ENCODE data around the gene BLMH. TPM values are rescaled to one million over a fixed set of nuclear protein-coding genes. Genes with fewer than 3 reads are reported as not detected.
A peak's percentile ranks its signal among the peaks of the same experiment; 100 is the strongest.

Gene BLMH, protein sequence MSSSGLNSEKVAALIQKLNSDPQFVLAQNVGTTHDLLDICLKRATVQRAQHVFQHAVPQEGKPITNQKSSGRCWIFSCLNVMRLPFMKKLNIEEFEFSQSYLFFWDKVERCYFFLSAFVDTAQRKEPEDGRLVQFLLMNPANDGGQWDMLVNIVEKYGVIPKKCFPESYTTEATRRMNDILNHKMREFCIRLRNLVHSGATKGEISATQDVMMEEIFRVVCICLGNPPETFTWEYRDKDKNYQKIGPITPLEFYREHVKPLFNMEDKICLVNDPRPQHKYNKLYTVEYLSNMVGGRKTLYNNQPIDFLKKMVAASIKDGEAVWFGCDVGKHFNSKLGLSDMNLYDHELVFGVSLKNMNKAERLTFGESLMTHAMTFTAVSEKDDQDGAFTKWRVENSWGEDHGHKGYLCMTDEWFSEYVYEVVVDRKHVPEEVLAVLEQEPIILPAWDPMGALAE
- total RNA-seq, result 10 to 100 TPM; 10.8 to 13.9 TPM

DNA sequence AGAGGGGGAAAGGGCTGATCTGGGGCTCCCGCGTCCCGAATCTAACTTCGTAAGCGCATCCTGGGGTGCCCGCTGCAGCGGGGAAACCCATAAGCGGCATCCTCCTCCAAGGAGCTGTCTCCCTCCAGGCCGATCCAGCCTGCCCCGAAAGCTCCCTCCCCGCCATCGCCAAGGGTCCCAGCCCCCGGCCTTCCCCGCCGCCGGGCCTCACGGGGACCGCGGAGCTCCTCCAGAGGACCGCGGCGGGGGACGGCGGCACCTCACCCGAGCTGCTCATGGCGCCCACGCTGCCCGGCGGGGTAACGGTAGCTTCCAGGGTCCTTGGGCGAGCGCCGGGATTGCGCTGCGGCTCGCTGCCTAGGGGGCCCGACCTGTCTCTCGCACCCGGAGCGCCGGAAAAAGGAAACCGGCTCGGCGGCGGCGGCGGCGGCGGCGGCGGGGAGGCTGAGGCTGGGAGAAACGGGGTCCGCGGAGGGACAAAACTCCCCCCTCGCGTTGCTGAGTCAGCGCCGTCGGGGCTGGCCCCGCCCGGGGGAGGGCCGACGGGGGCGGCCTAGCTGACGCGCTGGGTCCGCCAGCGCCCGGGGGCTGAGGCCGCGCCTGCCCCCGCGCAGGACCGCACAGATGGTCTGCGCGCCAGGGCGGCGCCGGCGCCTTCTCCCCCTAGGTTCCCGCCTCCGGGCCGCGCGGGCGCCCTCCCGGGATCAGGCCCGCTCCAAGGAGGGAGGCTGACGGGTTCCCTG lies at the start of gene BLMH:
Gene BLMH (minus strand): TSS at position 402 of the 743 bp plus-strand sequence. CDS start 125 bp downstream, at position 277.
- peak within 1 kb of the TSS; percentile 71 to 88 for H3K4me3 ChIP-seq

DNA sequence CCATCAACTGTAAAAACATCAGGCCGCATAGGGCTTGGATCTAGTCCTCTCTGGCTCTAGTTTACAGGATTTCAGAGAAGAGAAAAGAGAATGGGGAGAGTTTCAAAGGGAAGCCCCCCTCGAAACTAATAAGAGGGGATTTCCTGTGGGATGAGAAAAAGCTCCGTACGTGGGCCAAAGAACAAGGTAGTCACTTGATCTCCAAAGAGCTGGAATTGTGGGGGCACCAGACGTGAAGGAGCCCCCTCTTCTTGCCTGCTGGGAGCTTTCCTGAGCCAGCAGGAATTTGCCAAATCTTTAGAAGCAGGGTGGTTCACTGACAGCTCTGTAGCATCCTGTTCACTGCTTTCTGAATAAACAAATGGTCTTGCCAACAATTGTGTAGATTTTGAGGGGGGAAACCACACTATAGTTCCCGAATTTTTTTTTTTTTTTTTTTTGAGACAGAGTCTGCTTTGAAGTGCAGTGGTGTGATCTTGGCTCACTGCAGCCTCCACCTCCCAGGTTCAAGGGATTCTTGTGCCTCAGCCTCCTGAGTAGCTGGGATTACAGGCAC lies 49.1 kb upstream of the BLMH start:
- peak overlapping the region; percentile 51 to 57 for H3K27ac ChIP-seq

More for the DNA sequence above, at the start of gene BLMH:
- H3K27ac ChIP-seq, result peak within 1 kb of the TSS; percentile 64 to 75
- peaks cover 24% of the 10 kb centered on the region for H3K36me3 ChIP-seq
- TF ChIP-seq, protein P1, sequence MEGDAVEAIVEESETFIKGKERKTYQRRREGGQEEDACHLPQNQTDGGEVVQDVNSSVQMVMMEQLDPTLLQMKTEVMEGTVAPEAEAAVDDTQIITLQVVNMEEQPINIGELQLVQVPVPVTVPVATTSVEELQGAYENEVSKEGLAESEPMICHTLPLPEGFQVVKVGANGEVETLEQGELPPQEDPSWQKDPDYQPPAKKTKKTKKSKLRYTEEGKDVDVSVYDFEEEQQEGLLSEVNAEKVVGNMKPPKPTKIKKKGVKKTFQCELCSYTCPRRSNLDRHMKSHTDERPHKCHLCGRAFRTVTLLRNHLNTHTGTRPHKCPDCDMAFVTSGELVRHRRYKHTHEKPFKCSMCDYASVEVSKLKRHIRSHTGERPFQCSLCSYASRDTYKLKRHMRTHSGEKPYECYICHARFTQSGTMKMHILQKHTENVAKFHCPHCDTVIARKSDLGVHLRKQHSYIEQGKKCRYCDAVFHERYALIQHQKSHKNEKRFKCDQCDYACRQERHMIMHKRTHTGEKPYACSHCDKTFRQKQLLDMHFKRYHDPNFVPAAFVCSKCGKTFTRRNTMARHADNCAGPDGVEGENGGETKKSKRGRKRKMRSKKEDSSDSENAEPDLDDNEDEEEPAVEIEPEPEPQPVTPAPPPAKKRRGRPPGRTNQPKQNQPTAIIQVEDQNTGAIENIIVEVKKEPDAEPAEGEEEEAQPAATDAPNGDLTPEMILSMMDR (IDR thresholded peaks at IDR 0.05), result no peak
- peak; percentile 70 for DNase-seq (ENCODE audit: low spot score)
- no peaks in the 10 kb centered on the region for H3K9me3 ChIP-seq
- no peaks in the 10 kb centered on the region for H3K27me3 ChIP-seq
- peaks cover 0 to 14% of the 10 kb centered on the region in 2 donors for H3K4me1 ChIP-seq

DNA sequence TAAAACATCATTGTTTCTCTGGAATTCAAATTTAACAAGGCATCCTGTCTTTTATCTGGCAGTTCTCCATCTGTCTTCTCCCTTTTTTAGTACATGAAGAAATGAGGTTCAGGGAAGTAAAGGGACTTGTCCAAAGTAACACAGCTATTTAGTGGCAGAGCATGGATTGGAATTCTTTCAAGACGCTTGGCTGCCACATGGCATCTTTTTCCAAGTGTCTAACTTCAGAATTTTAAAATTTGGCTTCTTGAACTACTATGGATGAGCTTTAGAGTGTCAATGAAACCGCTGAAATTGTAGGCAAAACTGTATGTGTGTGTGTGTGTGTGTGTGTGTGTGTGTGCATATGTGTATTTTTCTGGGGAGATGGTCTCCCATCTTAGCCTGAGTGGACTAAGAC lies 47.3 kb upstream of the BLMH start:
- Histone ChIP-seq H3K36me3 (no peaks in the 10 kb centered on the region), H3K4me1 (peaks cover 0 to 36% of the 10 kb centered on the region in 2 donors), H3K27me3 (no peaks in the 10 kb centered on the region), H3K9me3 (no peaks in the 10 kb centered on the region), H3K4me3 (no peak overlapping the region), H3K27ac (no peak overlapping the region)
- TF ChIP-seq, protein P1 (IDR thresholded peaks at IDR 0.05), result no peak
- no peak for DNase-seq (ENCODE audit: low spot score)

More for the DNA sequence above, 49.1 kb upstream of the BLMH start:
- Histone ChIP-seq H3K9me3 (no peaks in the 10 kb centered on the region), H3K27me3 (no peaks in the 10 kb centered on the region), H3K4me3 (no peak overlapping the region), H3K4me1 (peaks cover 0 to 54% of the 10 kb centered on the region in 2 donors), H3K36me3 (no peaks in the 10 kb centered on the region)
- no peak for DNase-seq (ENCODE audit: low spot score)
- TF ChIP-seq, protein P1 (IDR thresholded peaks at IDR 0.05), result no peak

DNA sequence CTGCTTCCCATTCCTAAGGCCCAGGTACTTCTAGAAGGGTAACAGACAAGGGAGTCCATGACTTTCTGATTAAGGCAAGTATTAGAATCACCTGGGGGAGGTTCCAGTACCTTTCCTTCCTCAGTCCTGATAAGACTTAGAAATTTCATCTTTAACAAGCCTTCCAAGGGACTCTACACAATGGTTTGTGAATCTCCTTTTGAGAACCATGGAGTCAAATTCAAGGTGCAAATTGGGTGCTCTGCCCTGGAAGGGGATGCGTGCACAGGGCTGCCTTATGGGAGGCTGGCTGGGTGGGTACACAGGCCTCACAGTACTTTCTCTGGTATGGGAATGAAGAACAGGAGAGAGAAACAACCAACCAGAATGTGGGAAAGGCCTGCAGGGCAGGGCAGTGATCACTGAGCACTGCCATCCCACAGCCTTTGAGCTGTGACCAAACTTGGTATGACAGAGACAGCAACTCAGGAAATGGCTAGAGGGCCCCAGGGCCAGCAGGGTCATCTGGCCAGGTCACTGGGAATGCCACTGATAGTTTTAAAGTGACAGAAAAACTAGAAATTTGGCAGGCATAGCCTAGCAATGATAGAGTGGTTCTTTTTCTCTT lies 45.8 kb upstream of the BLMH start:
- no peaks in the 10 kb centered on the region for H3K27me3 ChIP-seq
- TF ChIP-seq, protein P1 (IDR thresholded peaks at IDR 0.05), result no peak
- H3K27ac ChIP-seq, result no peak overlapping the region
- no peaks in the 10 kb centered on the region for H3K36me3 ChIP-seq
- H3K9me3 ChIP-seq, result no peaks in the 10 kb centered on the region
- peaks cover 0 to 25% of the 10 kb centered on the region in 2 donors for H3K4me1 ChIP-seq
- no peak for DNase-seq (ENCODE audit: low spot score)
- no peak overlapping the region for H3K4me3 ChIP-seq

DNA sequence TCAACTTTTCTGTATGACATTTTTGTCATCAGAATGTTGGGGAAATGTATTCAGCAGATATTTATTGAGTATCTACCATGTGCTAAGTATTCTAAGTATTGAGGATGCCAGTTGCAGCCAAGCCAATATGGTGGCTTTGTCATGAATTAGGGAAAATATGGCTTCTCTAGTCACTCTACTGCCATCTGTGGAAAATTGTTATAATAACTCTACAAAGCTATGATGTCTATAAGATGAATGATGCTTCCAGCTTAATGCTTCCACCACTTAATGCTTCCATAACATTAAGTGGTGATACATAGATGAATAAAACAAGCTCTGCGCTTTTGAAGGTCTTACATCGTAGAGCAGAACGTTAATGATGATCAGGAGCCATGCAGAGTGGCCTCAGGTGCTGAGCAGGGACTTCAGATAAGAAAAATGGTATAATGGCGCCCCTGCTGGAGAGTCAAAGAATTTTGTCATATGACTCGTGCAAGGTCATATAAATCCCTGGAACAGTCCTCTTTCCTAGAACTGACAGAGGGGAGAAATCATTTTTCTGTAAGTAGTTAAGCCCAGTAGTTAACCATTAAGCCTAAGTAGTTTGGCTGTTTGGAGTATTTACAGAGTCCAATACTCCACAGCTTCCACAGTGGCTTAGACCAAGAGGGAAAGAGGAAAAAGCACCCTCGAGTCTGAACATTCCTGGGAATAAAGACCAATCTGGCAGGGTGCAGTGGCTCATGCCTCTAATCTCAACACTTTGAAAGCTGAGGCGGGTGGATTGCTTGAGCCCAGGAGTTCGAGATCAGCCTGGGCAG lies 44.8 kb upstream of the BLMH start:
- DNase-seq (ENCODE audit: low spot score), result no peak
- H3K27ac ChIP-seq, result no peak overlapping the region
- H3K27me3 ChIP-seq, result no peaks in the 10 kb centered on the region
- TF ChIP-seq, protein P1 (IDR thresholded peaks at IDR 0.05), result peak in 1 of 2 donors; percentile 62
- no peaks in the 10 kb centered on the region for H3K9me3 ChIP-seq
- H3K4me3 ChIP-seq, result no peak overlapping the region
- peaks cover 0 to 18% of the 10 kb centered on the region in 2 donors for H3K4me1 ChIP-seq
- no peaks in the 10 kb centered on the region for H3K36me3 ChIP-seq

Measured in right atrium auricular region (tissue), 2 donors.